A673 (cell line): ENCODE measurements around the gene CAV1.
"Not testable (repeated sequence)": the region's sequence is repeated elsewhere in the genome, so short reads cannot be mapped to it uniquely, and the experiment has no call there.

Experiments
- EZH2 ChIP-seq: fragments of 200-600 bp; sonication (generic); IDR thresholded peaks from 2 replicates; pipeline ENCODE4 v1.6.1; 2017; ENCODE audit warnings: borderline replicate concordance, low read depth, mild to moderate bottlenecking, mixed read lengths, antibody characterized with exemption, low read length; ENCODE audit not compliant: poor library complexity, severe bottlenecking
- TF ChIP-seq, protein P1 (sequence below): fragments of 300-800, 200-600 bp; sonication (generic); conservative IDR thresholded peaks from 2 replicates; pipeline ENCODE4 v1.5.1; 2017; ENCODE audit warnings: low read depth, mild to moderate bottlenecking, antibody characterized with exemption, low read length, moderate library complexity, mixed read lengths

GRCh38 chr7:116587200-116587599, 62.4 kb downstream of the CAV1 start:
- TF ChIP-seq, protein P1, sequence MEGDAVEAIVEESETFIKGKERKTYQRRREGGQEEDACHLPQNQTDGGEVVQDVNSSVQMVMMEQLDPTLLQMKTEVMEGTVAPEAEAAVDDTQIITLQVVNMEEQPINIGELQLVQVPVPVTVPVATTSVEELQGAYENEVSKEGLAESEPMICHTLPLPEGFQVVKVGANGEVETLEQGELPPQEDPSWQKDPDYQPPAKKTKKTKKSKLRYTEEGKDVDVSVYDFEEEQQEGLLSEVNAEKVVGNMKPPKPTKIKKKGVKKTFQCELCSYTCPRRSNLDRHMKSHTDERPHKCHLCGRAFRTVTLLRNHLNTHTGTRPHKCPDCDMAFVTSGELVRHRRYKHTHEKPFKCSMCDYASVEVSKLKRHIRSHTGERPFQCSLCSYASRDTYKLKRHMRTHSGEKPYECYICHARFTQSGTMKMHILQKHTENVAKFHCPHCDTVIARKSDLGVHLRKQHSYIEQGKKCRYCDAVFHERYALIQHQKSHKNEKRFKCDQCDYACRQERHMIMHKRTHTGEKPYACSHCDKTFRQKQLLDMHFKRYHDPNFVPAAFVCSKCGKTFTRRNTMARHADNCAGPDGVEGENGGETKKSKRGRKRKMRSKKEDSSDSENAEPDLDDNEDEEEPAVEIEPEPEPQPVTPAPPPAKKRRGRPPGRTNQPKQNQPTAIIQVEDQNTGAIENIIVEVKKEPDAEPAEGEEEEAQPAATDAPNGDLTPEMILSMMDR = not testable (repeated sequence)
- not testable (repeated sequence) for TF ChIP-seq EZH2
